ENCODE data around the gene LSM4. TPM values are rescaled to one million over a fixed set of nuclear protein-coding genes. Genes with fewer than 3 reads are reported as not detected.

Gene LSM4
- total and polyA plus RNA-seq, 2 of the 13 experiments (the other 11 are each of a cell fraction or from before 2014, with no cell fraction given) = 65.8 to 166 TPM

GRCh38 chr19:18308051-18308947, 14.6 kb downstream of the LSM4 start (continued):
- no peak for TF ChIP-seq NFAT5 (CRISPR knock-in tag; IDR thresholded peaks at IDR 0.05)
- TF ChIP-seq IRF2 (CRISPR knock-in tag; IDR thresholded peaks at IDR 0.05) = no peak
- no peak for TF ChIP-seq FOXP4 (CRISPR knock-in tag; IDR thresholded peaks at IDR 0.05)
- TF ChIP-seq GTF3A (CRISPR knock-in tag; conservative IDR thresholded peaks at IDR 0.05) = no peak
- TF ChIP-seq NKX3-1 (CRISPR knock-in tag; IDR thresholded peaks at IDR 0.05) = no peak
- TF ChIP-seq PRMT3 (CRISPR knock-in tag; IDR thresholded peaks at IDR 0.05; ENCODE audit: borderline replicate concordance, low read depth) = no peak
- no peak for TF ChIP-seq PHF5A (CRISPR knock-in tag; IDR thresholded peaks at IDR 0.05; ENCODE audit: low read depth, unreplicated experiment)
- TF ChIP-seq MAFK (conservative IDR thresholded peaks at IDR 0.05 in 1 of 2, IDR thresholded peaks at IDR 0.05 in 1 of 2; ENCODE audit: low read length in 2 of 2) = no peak
- no peak for TF ChIP-seq ZNF337 (CRISPR knock-in tag; IDR thresholded peaks at IDR 0.05; ENCODE audit: borderline replicate concordance, low read depth)
- TF ChIP-seq ARNT (IDR thresholded peaks at IDR 0.05) = no peak
- TF ChIP-seq RXRA (CRISPR knock-in tag; IDR thresholded peaks at IDR 0.05) = no peak; the same call in 1 of the 2 replicates
- no peak for TF ChIP-seq ZFP82 (CRISPR knock-in tag; IDR thresholded peaks at IDR 0.05; ENCODE audit: borderline replicate concordance)
- no peak for TF ChIP-seq ZNF549 (CRISPR knock-in tag; IDR thresholded peaks at IDR 0.05)
